Panc1 (cell line): ENCODE data around the gene CBX4. TPM values are rescaled to one million over a fixed set of nuclear protein-coding genes. Genes with fewer than 3 reads are reported as not detected.
A peak's percentile ranks its signal among the peaks of the same experiment; 100 is the strongest.

Source experiments
- ATAC-seq: fragments of 200-7000 bp; cut with Tn5 transposase; 2 replicates; pipeline ENCODE4 v1.9.1; 2020; ENCODE audit warnings: mild to moderate bottlenecking, moderate library complexity
- BruUV-seq: library from RNA; stranded (reverse); fragments of 400-500 nt; replicated peaks from 2 replicates; lab custom pipeline; 2021; lab: Mats Ljungman, UMichigan
- CTCF ChIA-PET: fragments of 300-600 bp; sonication (Branson Sonifier 250); formaldehyde crosslinking; loops from one replicate; lab custom pipeline; 2022; ENCODE audit warnings: antibody characterized with exemption; lab: Charles Lee
- POLR2A ChIA-PET: fragments of 300-600 bp; sonication (Branson Sonifier 250); formaldehyde crosslinking; loops from one replicate; lab custom pipeline; 2022; ENCODE audit warnings: antibody characterized with exemption; lab: Charles Lee
- DNase-seq: peaks from one replicate; pipeline ENCODE4 v3.0.0-alpha.2; 2010; ENCODE audit warnings: low read depth, low spot score
- H3K27ac ChIP-seq: 2 replicates; pipeline ENCODE4 v1.5.1; 2011; ENCODE audit warnings: mild to moderate bottlenecking, low read length, inconsistent platforms
- H3K27me3 ChIP-seq: fragments of 200-500 bp; sonication (Bioruptor generic); 2 replicates; pipeline ENCODE4 v1.6.0; 2014; ENCODE audit warnings: low read length, inconsistent platforms; ENCODE audit not compliant: control insufficient read depth, insufficient read depth
- H3K36me3 ChIP-seq: fragments of 200-500 bp; sonication (Bioruptor generic); 2 replicates; pipeline ENCODE4 v1.5.1; 2014; ENCODE audit warnings: inconsistent platforms, mild to moderate bottlenecking, low read length, moderate library complexity; ENCODE audit not compliant: control insufficient read depth, insufficient read depth
- H3K4me1 ChIP-seq: 2 replicates; pipeline ENCODE4 v1.5.1; 2011; ENCODE audit warnings: inconsistent platforms, mild to moderate bottlenecking, low read length, moderate library complexity; ENCODE audit not compliant: control insufficient read depth, insufficient read depth
- H3K4me3 ChIP-seq, 2 experiments: 2 replicates each; pipeline ENCODE4 v1.5.1; 2011 to 2012; ENCODE audit warnings: low read depth in 2 of 2, low read length in 2 of 2, mild to moderate bottlenecking in 2 of 2, inconsistent platforms in 1 of 2, moderate library complexity in 1 of 2
- H3K9me3 ChIP-seq: fragments of 200-500 bp; sonication (Bioruptor generic); 2 replicates; pipeline ENCODE4 v1.5.1; 2014; ENCODE audit warnings: low read depth, mild to moderate bottlenecking, inconsistent platforms, low read length, moderate library complexity; ENCODE audit not compliant: control insufficient read depth, insufficient read depth
- CTCF ChIP-seq: fragments of 450-650 bp; IDR thresholded peaks from 2 replicates; pipeline ENCODE4 v1.5.1; 2017; ENCODE audit warnings: mild to moderate bottlenecking
- POLR2AphosphoS5 ChIP-seq: IDR thresholded peaks from 2 replicates; pipeline ENCODE4 v1.6.1; 2012; ENCODE audit warnings: mild to moderate bottlenecking, low read depth, low read length, moderate library complexity
- REST ChIP-seq, 2 experiments: IDR thresholded peaks; 2 replicates each; pipeline ENCODE4 v1.6.1; 2011 to 2012; ENCODE audit warnings: low read depth in 2 of 2, control low read depth in 1 of 2, low read length in 1 of 2, mild to moderate bottlenecking in 1 of 2, moderate library complexity in 1 of 2; ENCODE audit not compliant: insufficient read depth in 1 of 2
- SIN3A ChIP-seq: IDR thresholded peaks from 2 replicates; pipeline ENCODE4 v1.6.1; 2012; ENCODE audit warnings: low read depth, mild to moderate bottlenecking, low read length, moderate library complexity, borderline replicate concordance; ENCODE audit not compliant: insufficient read depth
- TCF7L2 ChIP-seq: IDR thresholded peaks from 2 replicates; pipeline ENCODE4 v1.6.1; 2011; ENCODE audit warnings: mild to moderate bottlenecking, low read depth, low read length, inconsistent platforms
- in situ Hi-C: cut with HindIII; loops from 2 replicates; pipeline ENCODE4 v1.10.0; 2016; ENCODE audit warnings: low sequenced_read_pairs, low pct_unique_long_range_greater_than_20kb
- intact Hi-C: fragments of 100-400 bp; cut with micrococcal nuclease; formaldehyde crosslinking; loops from one replicate; pipeline ENCODE4 v1.10.0; 2022; ENCODE audit not compliant: unreplicated experiment
- total RNA-seq: library from RNA; stranded (reverse); gene quantifications from one replicate; pipeline ENCODE4 v1.2.1, GENCODE V29; 2021; ENCODE audit not compliant: unreplicated experiment

The CBX4 gene
- total RNA-seq, 1 experiment from 2014 or later: 48.6 TPM

GRCh38 chr17:79837888-79838521 lies 1.2 kb downstream of the CBX4 start:
- Histone ChIP-seq H3K27me3 (no peaks in the 10 kb centered on the region), H3K36me3 (peaks cover 9% of the 10 kb centered on the region), H3K4me3 (peak overlapping the region; percentile 65 to 97), H3K9me3 (no peaks in the 10 kb centered on the region), H3K27ac (peak overlapping the region; percentile 75), H3K4me1 (peaks cover 46% of the 10 kb centered on the region)
- intact Hi-C loops: loop anchor here (5.0 to 10.0 kb wide), 2 partner anchors 93 to 149 kb away; no protein-coding TSS in a partner anchor
- ChIA-PET POLR2A (no interaction called here), CTCF (interaction anchor here (0.6 to 1.8 kb wide), 3 partner anchors 9 to 46 kb away, joined by 3 to 12 read pairs (median 3); no protein-coding TSS in a partner anchor)
- no peak for DNase-seq
- BruUV-seq: TSS peak; percentile 92
- in situ Hi-C loops: no loop called here
- TF ChIP-seq SIN3A (peak; percentile 70; the same call in 1 of the 2 replicates), POLR2AphosphoS5 (no peak)
- no peak for ATAC-seq

- ChIA-PET POLR2A (no interaction called here), CTCF (interaction anchor here (0.6 to 1.8 kb wide), 3 partner anchors 9 to 47 kb away, joined by 3 to 12 read pairs (median 3); no protein-coding TSS in a partner anchor)
- Histone ChIP-seq H3K9me3 (no peaks in the 10 kb centered on the region), H3K27me3 (no peaks in the 10 kb centered on the region), H3K27ac (peak overlapping the region; percentile 75), H3K36me3 (peaks cover 9% of the 10 kb centered on the region), H3K4me1 (peaks cover 42% of the 10 kb centered on the region), H3K4me3 (peak overlapping the region; percentile 65 to 97)
- DNase-seq (no peak), ATAC-seq (peak; percentile 35)
- TF ChIP-seq REST (IDR thresholded peaks at IDR 0.05; ENCODE audit: insufficient read depth in 1 of 2, low read depth in 2 of 2, low read length in 1 of 2): no peak
- intact Hi-C loops (loop anchor here (5.0 to 10.0 kb wide), 2 partner anchors 92 to 150 kb away; no protein-coding TSS in a partner anchor), in situ Hi-C loops (no loop called here)
- BruUV-seq: no TSS peak
Measured at GRCh38 chr17:79836972-79837887, 2.0 kb downstream of the CBX4 start.

- intact Hi-C loops (loop anchor here (5.0 to 10.0 kb wide), 2 partner anchors 92 to 151 kb away; no protein-coding TSS in a partner anchor), in situ Hi-C loops (no loop called here)
- peak overlapping the region; percentile 65 to 97 for H3K4me3 ChIP-seq
- ChIA-PET CTCF (interaction anchor here (0.9 to 1.8 kb wide), 2 partner anchors 26 to 28 kb away, joined by 9 to 12 read pairs; no protein-coding TSS in a partner anchor), POLR2A (interaction anchor here (1.3 kb wide), 1 partner anchor 18 kb away, joined by 3 read pairs; no protein-coding TSS in a partner anchor)
- no peak for ATAC-seq
- no peak for DNase-seq
- BruUV-seq: no TSS peak
- H3K4me1 ChIP-seq: peaks cover 42% of the 10 kb centered on the region
- H3K27me3 ChIP-seq: no peaks in the 10 kb centered on the region
- TF ChIP-seq TCF7L2: no peak
- no peak for TF ChIP-seq POLR2AphosphoS5
- no peak for TF ChIP-seq REST (IDR thresholded peaks at IDR 0.05; ENCODE audit: insufficient read depth in 1 of 2, low read depth in 2 of 2, low read length in 1 of 2)
- TF ChIP-seq CTCF: no peak
- TF ChIP-seq SIN3A: no peak
- no peaks in the 10 kb centered on the region for H3K9me3 ChIP-seq
- H3K36me3 ChIP-seq: peaks cover 9% of the 10 kb centered on the region
- peak overlapping the region; percentile 75 for H3K27ac ChIP-seq
Measured at GRCh38 chr17:79836510-79836971, 2.7 kb downstream of the CBX4 start.
